H1 (cell line): ENCODE results near the gene QRICH1. TPM values are rescaled to one million over a fixed set of nuclear protein-coding genes. Genes with fewer than 3 reads are reported as not detected.

ENCODE experiments used
- CHD7 ChIP-seq: fragments of 300-600 bp; sonication (generic); IDR thresholded peaks from 2 replicates; pipeline ENCODE4 v1.7.1; 2012; ENCODE audit warnings: low read length, moderate library complexity, mild to moderate bottlenecking, inconsistent platforms; ENCODE audit not compliant: insufficient replicate concordance
- CTBP2 ChIP-seq: IDR thresholded peaks from 2 replicates; pipeline ENCODE4 v1.7.0; 2011; ENCODE audit warnings: borderline replicate concordance, mild to moderate bottlenecking, moderate library complexity, mixed read lengths, low read length; ENCODE audit not compliant: insufficient read depth, insufficient read length
- polyA plus RNA-seq, 7 experiments: library from polyadenylated mRNA; depleted of rRNA in 3 of 7; stranded (reverse) in 5 of 7; unstranded in 2 of 7; fragments of >200 nt in 5 of 7; fragments of 200-250 nt in 2 of 7; gene quantifications; 1 replicate in 5 of 7; 2 replicates in 1 of 7; 4 replicates in 1 of 7; pipeline versions ENCODE4 v1.2.1 to v1.2.3, GENCODE V29; 2011 to 2013; ENCODE audit warnings: missing spikeins in 2 of 7, mixed read lengths in 2 of 7
- total RNA-seq: library from RNA; stranded (reverse); fragmentation: NEBNext Ultra II Directional; extraction: Animal tissue kit (Norgen Biotek cat#: 25700); gene quantifications from 2 replicates; pipeline ENCODE4 v1.2.1, GENCODE V29; 2021

The QRICH1 gene
- total and polyA plus RNA-seq, 2 of the 8 experiments (the other 6 are each of a cell fraction or from before 2014, with no cell fraction given) = 128 to 142 TPM

- TF ChIP-seq CHD7 (no peak), CTBP2 (no peak)
- TF ChIP-seq, all 59 proteins: peak for 0
Observed at GRCh38 chr3:49035281-49035680, 58.6 kb downstream of the QRICH1 start (continued).
